HG02852 (cell line): ENCODE measurements around the gene MYO19.
"Not testable (repeated sequence)": the region's sequence is repeated elsewhere in the genome, so short reads cannot be mapped to it uniquely, and the experiment has no call there.

Experiments
- ATAC-seq: cut with Tn5 transposase; IDR thresholded peaks from one replicate; pipeline ENCODE4 v1.9.1; 2021; ENCODE audit warnings: mild to moderate bottlenecking, moderate library complexity; ENCODE audit not compliant: unreplicated experiment

Gene MYO19

DNA sequence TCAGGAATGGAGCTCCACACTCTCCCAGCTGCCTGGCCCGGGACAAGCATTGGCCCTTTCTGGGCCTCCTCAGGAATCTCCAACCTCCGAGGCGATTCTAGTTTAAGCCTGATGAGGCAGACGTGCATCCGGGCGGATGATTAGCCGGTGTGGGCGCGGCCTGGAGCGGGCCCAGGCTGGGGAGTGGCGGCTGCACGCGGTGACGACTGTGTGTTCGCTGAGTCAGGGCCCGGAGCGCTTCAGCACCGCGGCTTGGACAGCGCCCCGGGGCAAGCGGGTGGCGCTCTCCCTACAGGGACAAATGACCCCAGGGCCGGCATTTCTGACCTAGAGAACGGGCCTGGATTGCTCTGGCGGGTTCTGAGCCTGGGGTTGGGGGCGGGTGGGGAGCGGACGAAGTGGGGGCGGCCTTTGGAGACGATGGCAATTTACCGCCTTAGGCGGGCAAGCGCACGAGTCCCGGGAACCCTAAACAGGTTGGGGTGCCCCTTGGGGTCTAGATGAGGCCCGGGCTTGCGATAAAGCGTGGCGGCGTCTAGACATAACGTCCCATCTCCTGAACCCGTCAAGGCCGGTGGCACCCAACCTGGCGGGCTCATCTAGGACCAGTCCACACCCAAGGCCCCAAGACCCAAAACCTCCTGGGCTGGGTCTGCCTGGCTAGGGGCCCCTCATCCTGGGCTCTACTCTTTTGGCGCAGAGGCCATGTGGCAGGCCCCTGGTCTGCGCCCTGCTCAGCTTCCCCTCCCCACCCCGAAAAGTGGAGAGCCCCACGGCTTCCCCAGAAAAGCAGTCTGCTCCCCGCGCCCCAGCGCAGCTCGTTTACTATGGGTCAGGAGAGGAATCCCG, 70.5 kb downstream of the MYO19 start:
- no peak for ATAC-seq

DNA sequence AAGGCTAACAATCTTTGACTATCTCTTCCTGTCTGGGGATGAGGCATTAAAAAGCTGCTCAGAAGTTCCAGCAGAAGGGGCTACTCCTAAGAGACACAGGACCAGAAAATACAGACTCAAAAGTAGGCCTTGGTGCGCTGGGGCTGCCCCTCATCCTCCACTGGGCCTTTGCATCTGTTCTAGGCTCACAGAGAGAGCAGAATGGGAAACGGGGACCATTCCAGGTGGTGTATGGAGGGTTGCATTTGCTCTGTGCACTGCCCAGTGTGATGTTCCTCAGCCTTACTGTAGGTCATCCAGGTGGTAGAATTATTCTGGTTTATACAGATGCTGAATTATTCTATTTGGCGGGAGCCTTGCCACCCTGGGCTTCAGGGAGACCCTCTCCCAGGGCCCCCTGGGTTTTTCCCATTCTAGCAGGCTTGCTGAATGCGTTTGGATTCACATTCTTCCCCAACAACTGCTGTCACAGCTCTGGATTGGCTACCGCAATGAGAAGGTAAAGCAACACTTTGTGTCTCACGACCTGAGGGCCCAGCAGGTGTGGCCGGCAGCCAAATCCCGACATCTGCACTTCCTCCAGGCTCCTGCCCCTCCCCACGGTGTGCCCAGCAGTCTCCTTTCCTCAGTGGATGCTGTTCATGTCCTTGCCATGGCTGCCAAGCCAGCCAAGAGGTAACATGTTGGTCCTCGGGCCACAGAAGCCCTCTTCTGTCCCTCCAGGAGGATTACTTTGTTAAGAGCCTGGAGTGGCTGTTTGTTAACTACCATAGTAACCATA, 73.1 kb downstream of the MYO19 start:
- ATAC-seq: no peak

DNA sequence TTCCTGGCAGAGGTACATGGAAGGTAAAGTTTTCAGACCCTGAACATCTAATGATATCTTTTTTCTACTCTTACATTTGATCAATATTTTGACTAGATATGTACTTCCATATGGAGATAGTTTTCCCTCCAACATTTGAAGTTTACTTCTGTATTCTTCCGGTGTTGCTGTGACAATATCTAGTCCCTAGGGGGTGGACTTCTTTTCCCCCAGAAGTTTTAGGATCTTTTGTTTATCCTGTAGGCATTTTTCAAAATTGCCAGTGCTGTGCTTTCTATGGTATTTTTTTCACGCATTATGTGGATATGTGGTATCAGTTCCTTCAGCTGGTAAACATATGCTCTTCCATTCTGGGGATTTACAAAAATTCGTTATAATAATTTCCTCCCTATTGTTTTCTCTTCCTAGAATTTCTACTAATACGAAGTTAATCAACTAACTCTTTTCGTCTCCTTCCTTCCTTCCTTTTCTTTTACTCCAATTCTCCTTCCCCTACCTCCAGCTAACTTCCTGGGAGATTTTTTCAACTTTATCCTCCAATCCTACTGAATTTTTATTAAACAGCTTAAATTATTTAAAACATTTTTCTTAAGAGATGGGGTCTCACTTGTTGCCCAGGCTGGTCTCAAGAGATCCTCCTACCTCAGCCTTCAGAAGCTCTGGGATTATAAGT, 74.3 kb downstream of the MYO19 start:
- ATAC-seq: no peak

DNA sequence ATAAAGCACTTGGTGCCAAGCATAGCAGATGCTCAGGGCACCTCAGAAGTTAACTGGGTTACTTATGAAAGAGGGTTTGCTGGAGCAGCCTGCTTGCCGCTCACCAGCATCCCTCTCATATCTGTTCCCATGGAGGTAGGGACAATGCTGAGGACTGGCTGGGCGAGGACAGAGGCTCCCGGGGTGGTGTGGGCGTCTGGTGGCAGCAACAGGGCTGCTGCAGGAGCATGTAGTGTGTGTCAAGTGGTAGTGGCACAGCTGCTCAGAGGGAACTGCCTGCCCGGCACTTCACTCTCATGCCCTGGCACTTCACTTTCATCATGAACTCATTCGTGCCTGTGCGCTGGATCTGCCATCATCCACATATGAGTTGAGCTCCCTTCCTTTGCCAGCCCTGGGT, 75.1 kb downstream of the MYO19 start:
- no peak for ATAC-seq

DNA sequence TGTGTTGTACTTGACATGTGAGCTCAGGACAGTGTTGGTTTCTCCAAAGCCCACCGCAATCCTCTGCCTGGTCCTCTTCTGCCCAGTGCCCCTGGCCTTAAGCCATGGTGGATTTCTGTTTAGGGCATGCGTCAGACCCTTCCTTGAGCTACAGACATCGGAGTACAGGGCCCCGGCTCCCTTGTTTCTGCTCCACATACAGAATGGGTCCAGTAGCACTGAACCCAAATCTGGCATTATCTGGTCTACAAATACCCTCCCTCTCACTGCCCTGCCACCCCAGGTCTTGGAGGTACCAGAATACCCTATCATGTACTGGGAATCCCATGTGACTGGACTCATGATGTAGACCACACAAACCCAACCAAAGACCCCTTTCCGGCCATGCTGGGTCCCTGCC, 75.6 kb downstream of the MYO19 start:
- ATAC-seq: no peak

DNA sequence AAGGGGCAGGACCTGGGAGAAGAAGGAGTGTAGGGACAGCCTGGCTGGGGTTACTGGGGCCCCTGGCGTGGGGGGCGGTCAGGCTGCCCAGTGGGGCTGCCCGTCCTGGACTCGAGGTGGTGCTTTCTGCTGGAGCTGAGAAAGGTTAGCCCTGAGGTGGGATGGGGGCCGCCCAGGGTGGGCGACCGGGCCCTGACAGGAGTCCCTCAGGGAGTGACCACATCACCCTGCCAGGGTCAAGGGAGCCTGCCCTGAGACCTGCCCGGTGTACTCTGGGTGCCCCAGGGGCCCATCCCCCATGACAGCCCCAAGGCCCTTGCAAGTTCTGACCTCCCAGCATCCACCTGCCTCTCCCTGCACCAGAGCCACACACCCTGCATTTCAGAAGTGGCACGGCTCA, 77.0 kb downstream of the MYO19 start:
- ATAC-seq: not testable (repeated sequence)

DNA sequence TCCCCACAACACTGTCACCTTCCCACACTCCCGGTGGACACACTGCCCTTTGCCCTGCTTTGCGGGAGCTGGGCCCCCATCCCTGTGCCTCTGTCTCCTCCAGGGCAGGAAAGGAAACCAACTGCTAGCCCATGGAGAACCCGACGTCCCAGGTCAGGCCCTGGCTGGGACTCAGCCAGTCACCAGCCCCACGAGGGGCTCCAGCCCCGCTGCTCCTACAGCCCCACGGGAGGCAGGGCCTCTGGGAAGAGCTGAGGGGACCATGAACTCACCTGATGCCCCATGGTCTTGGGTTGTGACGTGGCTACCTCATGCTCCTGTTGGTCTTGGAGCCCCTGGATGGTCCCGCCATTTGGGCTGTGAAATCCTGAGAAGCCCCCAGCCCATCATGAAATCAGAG, 81.8 kb downstream of the MYO19 start:
- ATAC-seq: not testable (repeated sequence)

DNA sequence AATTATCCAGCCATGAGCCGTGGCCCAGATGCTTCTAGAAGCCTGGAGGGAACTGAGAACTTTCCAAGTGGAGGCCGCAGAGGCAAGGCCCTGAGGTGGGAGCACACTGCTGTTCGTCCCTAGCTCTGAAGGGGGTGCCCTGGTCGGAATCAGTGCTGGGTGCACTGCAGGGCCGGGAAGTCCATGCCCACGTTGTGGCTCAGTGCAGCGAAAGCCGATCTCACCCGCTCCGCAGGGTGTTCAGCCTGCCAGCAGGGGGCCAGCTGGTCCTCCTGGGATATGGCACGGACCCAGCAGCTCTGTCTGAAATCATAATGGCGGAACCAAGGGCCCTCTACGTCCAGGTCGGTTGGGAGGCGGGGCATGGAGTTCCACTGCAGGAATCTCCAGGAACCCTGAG, 84.7 kb downstream of the MYO19 start:
- ATAC-seq: not testable (repeated sequence)
